NCI-H446 treated with DMSO at 0.1 percent for 48 hours (cell line): ENCODE data around the gene BRSK1.
"Not testable (repeated sequence)": the region's sequence is repeated elsewhere in the genome, so short reads cannot be mapped to it uniquely, and the experiment has no call there.

Experiments used
- DNase-seq: peaks from one replicate; lab custom pipeline; 2025; lab: John Stamatoyannopoulos, UW

Gene BRSK1

DNA sequence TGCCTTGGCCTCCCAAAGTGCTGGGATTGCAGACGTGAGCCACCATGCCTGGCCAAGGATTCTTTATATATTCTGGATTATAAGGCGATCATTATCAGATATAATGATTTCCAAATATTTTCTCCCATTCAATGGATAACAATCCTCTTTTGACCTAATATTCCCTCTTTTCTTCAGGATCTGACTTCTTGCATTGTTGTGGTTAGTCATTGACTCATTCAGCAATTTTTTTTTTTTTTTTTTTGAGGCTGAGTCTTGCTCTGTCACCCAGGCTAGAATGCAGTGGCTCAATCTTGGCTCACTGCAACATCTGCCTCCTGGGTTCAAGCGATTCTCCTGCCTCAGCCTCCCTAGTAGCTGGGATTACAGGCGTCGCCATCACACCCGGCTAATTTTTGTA lies 46.0 kb downstream of the BRSK1 start:
- not testable (repeated sequence) for DNase-seq

DNA sequence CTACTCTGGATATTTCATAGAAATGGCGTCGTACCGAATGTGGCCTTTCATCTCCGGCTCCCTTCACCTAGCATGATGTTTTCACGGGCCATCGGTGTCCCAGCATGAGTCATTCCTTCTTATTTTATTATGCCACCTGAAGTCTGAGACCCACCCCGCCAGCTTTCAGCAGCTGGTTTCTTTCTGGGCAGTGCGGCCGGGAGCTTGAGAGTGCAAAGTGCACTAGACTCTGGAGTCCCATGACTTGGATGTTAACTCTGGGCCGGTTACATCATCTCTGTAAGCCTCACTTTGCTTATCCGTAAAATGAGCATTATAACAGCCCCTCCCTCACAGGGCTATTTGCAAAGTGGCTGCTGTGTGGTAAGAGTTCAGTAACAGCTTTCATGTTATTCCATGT lies 50.1 kb downstream of the BRSK1 start:
- DNase-seq = no peak

DNA sequence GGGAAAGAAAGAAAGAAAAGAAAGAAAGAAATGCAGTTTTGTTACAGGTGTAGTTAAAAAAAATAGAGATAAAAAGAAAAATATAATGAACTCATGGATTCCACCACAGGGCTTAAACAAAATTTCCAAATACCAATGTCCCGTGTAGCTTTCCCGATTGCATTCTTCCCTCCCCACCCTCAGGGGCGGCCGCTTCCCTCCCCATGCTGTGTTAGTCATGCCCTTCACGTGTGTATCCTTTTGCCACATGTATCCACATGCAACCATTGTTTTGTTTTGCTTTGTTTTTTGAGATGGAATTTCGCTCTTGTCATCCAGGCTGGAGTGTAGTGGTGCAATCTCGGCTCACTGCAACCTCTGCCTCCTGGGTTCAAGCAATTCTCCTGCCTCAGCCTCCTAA lies 52.3 kb downstream of the BRSK1 start:
- DNase-seq = no peak

DNA sequence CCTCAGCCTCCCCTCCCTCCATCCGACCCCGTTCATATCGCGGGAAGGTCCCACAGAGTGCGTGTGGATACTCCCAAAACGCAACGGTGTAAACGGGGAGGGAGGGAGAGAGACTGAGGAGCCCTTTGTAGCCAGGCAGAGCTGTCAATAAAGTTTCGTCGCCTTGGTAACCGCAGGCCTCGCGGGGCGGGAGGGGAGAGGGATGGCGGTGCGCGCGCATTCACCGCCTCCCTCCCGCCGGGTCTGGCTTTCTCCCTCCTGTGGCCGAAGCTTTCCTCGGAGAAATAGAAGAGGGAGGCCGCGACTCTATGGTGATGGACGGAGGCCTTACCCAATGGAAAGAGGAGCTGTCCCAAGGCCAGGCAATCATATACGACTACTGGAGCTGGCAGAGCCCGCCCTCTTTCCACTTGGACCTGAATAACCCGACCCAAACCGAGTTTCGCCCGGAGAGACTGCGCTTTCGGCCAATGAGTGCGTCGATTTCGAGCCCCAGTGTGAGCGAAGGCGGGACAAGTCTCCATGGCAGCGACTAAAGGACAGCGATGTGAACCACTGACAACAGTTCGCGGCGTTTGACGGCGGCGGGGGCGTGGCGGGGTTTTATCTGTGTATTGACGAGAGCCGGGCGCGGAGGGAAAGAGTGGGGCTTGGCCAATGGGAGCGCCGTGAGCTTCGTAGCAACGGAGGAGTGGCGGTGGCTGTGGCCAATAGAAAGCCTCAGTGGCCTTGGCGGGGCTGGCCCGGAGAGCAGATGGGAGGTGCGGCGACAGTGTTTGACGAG lies 55.5 kb downstream of the BRSK1 start, which contains the start of gene KMT5C:
Gene KMT5C (plus strand): TSS at position 772 of the 784 bp plus-strand sequence. CDS start 2,061 bp downstream, outside the sequence.
- peak; percentile 100 for DNase-seq

DNA sequence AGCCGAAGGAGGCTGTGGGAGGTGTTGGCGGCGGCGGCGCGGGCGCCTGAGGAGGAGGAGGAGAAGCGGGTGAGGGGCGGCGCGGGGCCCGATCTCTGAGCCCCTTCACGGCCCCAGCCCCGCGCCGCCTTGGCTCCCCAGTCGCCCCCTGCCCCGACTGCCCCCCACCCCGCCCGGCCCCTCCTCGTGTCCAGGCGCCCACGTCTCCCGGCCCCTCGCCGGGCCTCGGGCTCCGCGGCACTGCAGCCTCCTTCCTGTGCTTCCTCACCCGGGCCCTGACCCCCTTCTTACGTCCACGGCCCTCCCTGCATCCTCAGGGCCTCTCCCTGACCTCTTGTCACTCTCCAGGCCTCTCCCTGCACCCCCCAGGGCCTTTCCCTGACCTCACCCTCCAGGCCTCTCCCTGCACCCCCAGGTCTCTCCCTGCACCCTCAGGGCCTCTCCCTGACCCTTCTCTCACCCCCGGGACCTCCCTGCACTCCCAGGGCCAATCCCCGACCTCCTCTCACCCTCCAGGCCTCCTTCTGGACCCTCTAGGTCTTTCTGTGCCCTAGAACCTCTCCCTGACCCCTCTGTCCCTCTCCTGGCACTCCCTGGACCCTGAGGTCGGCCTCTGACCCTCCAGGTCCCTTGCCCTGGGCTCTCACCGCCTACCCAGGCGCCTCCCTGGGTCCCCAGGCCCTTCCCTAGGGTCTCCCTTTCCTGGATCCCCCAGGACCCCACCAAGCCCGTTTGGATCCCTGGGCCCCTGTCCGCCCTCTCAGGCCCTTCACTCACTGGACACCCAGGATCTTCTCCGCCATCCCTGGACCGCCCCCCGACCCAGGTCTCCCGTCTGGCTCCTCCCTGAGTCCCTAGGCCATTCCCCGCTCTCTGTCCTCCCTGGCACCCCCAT lies 56.3 kb downstream of the BRSK1 start:
- DNase-seq = no peak

DNA sequence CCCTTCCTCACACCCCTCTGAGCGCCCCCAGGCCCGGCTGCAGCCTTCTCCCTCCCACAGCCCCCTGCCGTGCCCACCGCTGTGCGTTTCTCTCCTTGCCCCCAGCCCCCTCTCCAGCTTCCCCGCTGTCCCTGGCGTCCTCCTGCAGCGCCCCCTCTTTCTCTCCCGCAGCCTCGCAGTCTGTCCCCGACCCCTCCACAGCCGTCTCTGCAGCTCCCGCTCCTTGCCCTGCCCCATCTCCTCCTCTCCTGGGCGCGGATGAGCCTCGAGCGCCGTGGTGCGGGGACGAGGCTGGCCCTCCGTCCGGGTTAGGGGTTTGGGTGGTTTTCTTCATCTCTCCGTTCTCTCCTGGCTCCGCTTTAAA lies 57.0 kb downstream of the BRSK1 start:
- no peak for DNase-seq

DNA sequence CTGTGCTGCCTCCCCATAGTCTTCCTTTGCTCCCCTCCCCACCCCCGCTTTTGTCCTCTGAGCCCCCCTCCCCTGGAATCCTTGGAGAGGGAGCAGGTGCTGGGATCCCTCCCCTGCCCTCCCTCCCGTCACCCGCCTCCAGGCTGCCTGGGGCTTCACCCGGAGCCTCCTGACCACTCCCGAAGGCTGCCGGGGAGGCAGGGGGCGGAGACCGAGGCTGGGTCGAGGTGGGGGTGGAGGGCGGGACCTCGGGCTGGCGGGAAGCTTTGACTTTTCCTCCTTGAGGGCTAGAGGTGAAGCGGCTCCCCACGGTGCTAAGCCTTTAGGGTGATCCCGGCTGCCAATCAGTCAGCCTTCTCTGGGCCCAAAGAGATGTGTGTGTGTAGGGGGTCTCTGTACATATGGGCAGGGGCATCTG lies 57.4 kb downstream of the BRSK1 start:
- peak; percentile 5 for DNase-seq

DNA sequence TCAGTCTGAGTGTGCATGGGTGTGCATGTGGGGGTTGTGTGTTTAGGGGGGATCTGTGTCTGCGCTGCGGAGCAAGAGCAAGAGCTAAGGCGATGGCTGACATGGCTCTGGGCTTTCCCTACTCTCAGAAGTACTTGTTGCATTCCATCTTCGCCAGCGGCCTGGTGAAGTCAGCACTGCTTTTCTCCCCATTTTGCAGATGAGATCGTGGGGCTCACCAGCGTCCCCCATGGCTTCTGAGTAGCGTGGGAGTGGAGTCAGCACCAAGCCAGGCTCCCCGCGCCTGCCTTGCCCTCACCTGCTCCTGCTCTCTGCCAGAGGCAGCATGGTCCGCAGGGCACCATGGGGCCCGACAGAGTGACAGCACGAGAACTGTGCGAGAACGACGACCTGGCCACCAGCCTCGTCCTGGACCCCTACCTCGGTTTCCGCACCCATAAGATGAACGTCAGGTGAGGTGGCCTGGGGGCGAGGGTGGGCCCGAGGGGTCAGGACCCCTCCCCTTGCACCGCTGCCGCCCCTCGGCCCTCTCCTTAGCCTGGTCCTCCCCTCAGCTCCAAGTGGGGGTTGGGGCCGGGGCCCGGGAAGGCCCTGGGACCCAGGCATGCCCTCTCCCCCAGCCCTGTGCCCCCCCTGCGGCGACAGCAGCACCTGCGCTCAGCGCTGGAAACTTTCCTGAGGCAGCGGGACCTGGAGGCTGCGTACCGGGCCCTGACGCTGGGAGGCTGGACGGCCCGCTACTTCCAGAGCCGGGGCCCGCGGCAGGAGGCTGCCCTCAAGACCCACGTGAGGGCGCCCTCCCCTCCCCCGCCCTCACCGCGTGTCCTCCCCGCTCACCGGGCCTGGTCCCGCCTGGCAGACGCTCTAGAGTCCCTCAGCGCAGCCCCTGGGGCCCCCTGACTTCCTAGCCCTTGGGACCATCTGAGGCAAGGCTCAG lies 58.1 kb downstream of the BRSK1 start:
- DNase-seq = no peak

DNA sequence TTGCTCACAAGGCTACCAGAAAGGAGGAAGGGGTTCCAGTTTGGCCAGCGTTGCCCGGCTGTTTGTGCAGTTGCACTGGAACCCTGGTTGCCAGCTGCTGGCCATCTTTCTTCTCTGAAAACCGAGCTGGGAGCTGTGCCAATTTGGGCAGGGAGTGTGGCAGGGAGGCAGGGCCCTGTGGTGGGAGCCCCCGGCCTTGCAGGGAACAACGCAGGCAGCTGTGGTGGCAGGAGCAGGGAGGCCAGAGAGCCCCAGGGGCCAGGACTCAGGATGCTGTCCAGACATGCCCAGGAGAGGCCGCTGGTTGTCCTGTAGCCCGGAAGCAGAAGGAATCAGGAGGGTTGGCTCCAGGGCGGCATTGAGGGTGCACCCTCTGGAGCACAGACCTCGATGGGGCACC lies 60.6 kb downstream of the BRSK1 start:
- peak; percentile 12 for DNase-seq

DNA sequence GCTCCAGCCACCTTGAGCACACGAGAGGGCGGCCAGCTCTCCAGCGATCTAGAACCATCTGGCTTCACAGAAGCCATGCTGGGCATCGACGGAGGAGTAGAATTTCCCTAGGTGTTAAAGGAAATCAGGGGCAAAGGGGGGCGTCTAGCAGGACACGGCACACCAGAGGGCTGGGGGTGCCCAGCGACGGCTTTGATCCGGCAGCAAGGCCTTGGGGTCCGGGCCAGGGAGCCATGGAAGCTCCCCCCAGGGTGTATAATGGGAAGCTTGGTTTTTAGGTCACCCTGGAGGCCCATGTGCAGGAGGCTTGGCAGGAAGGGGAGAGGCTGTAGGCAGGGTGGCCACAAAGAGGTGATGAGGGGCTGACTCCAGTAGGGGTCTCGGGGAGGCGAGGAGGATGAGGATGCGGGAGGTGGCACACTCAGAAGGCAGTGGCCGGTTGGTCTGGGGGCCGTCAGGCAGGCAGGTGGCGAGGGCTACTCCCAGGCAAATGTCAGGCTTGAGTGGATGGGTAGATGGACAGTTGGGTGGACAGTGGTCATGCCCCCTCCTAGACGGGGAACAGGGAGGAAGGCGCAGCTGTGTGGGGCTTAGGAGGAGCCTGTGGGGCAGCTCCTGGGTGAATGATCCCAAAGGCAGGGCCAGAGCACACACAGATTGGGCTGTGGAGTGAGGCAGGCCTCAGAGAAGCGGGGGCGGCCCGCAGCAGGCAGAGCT lies 61.5 kb downstream of the BRSK1 start:
- DNase-seq = no peak

DNA sequence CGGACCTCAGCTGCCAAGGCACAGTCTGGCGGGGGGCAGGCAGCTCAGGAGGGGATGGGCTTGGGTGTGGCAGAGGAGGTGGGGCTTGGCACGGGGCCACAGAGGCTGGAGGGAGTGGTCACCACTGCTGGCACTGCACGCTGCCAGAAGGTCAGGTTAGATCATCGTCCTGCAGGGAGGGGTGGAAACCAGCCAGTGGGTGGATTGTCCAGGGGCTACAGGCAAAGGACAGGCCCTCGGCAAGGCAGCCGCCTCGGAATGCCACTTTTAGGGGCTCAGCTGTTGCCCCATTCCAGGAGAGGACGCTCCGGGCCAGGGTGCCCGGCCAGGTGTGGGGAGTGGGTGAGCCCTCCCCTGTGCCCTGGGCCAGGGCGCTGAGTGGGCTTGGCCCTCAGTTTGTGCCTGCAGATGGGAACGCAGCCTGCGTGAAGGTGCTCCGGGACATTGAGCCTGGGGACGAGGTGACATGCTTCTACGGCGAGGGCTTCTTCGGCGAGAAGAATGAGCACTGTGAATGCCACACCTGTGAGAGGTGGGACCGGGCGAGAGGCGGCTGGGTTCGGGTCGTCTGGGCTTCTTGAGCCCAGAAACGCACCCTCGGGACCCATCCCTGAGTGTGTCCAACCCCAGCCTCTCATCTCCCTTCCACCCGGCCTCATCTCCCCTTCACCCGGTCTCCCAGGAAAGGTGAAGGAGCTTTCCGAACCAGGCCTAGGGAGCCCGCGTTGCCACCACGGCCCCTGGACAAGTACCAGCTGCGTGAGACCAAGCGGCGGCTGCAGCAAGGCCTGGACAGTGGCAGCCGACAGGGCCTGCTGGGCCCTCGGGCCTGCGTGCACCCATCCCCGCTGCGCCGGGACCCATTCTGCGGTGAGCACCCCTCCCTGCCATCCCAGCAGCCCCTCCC lies 62.3 kb downstream of the BRSK1 start:
- no peak for DNase-seq

DNA sequence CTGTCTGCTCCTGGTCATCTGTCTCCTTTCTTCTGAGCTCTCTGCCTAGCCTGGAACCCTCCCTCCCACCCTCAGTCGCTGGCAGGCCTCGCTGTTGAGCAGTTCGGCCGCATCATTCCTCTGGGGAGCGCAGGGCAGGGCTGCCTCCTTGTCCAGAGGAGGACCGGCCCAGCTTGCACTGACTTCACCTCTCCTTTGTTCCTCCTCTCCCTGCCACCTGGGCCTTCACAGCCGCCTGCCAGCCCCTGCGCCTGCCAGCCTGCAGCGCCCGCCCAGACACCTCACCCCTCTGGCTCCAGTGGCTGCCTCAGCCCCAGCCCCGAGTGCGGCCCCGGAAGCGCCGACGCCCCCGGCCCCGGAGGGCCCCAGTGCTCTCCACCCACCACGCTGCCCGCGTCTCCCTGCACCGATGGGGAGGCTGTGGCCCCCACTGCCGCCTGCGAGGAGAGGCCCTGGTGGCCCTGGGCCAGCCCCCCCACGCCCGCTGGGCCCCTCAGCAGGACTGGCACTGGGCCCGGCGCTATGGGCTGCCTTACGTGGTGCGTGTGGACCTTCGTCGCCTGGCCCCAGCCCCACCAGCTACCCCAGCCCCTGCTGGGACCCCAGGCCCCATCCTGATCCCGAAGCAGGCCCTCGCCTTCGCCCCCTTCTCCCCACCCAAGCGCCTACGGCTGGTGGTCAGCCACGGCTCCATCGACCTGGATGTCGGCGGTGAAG lies 63.1 kb downstream of the BRSK1 start:
- DNase-seq = no peak

DNA sequence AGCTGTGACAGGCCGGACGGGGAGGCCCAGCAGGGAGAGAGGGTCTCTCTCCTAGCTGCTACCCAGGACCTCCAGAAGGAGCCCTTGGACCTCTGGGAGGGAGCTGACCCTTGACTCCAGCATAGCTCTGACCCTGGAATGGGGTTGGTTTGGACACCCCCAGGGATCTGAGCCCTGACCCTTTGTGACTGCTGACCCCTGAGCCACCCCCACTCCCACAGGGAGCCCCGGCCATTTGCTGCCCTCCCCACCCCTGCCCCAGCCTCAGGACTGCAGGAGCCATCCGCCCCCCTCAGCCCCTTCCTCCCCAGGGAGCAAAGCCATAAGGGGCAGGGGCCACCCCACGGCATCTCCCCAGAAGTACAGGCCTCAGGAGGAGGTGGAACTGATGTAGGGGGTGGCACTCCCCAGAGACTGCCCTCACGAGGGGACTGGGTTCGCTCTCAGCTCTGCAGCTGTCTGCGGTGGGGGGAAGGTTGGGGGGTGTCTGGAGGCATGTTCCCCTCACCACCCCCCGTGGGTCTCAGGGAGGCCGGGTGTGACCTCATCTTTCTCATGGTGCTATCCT lies 63.7 kb downstream of the BRSK1 start:
- no peak for DNase-seq

DNA sequence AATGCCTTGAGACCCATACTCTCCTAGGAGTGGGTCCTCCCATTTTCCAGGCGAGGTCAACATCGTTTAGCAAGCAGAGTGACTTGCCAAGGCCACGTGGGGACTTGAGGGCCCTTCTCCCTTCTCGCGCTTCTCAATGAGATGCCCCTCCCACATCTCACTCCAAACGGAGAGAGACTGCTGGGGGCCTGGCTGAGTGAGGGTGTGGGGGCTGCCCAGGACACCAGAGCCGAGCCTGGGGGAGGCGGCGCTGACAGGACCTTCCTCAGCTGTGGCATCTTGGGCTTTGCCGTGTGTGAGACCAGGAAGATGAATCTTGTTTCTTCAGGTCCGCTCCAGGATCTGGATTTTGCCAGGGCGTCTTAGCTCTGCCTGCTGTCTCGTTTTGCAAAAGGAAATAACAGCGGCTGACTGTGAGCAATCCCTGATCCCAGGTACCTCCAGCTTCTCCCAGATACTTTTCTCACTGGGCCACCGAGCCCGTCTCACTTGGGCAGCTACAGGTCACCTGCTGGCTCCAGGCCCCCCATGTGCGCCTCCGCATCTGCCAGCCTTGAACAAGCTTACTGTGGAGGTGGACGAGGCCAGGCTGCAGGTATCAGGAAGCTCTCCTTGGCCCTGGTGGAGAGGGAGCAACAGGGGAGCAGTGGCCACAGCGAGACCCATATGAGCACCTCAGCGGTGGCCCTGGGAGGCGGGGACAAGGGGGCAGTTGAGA lies 64.7 kb downstream of the BRSK1 start:
- no peak for DNase-seq

DNA sequence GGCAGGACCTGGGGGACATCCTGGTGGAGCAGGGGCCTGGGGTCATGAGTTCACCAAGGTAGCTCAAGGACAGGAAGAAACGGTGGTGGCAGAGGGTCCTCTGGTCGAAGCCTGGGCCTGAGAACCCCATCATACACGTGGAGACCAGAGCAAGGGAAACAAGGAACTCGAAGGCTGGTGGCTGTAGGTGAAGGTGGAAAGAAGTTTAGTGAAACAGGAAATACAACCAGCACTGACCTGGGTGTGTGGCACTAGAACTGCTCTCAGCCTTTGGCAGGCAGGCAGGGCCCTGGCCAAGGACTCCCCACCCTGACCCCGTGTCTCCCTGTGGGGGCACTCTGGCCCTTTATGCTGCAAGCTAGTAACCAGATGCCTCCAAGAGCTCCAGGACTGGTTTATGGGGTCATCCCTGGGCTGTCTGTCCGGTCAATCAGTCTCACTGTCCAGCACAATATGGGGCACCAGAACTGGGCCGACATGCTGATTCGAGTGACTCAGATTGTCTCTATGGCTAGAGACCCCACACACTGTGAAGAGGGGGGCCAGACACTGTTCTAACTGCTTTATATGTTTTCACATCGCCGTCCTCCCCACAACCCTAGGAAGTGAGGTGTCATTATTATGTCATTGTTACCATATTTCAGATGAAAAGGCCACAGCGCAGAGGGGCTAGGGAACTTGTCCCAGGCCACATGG lies 67.0 kb downstream of the BRSK1 start:
- no peak for DNase-seq

DNA sequence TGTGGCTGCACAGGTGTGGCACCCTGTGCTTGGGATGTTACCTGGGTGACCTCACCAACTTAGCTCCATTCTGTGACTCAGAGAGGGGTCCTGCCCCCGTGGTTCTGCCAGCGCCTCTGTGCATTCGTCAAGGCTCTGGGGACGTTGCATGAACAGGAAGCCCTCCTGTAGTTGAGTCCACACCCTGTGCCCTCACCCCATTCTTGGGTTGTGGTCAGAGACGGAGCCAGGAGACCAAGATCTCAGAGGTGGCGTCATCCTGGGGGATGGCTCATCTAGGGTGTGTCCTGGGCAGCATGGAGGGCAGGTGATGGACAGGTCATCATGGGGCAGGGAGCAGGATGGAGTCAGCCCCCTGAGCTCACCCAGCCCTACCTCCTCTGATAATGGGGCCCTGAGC lies 68.2 kb downstream of the BRSK1 start:
- no peak for DNase-seq

DNA sequence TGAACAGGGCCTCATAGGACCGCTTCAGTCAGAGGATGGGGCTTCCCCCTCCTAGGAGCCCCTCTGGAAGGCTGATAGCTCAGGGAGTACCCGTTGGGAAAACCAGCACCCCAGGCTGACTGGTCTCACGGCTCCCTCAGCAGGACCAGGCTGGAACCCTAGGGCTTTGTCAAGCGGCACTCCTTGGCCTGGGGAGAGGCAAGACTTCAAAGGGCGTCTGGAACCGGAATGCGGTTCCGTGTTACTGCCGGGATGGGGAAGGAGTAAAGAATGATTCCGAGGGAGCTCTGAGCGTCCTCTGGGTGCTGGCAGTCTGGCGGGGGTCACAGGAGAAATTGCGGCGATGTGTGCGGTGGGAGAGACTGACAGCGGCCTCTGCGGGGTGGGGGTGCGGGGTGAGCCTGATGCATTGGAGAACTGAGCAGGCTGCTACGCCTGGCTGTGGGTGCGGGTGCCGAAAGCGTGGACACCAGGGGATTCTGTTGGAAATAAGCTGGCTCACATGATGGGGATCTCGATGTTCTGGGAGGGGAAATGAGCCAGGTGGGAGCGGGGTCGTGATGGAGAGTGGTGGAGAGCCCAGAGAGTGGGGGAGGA lies 68.8 kb downstream of the BRSK1 start:
- DNase-seq = no peak

DNA sequence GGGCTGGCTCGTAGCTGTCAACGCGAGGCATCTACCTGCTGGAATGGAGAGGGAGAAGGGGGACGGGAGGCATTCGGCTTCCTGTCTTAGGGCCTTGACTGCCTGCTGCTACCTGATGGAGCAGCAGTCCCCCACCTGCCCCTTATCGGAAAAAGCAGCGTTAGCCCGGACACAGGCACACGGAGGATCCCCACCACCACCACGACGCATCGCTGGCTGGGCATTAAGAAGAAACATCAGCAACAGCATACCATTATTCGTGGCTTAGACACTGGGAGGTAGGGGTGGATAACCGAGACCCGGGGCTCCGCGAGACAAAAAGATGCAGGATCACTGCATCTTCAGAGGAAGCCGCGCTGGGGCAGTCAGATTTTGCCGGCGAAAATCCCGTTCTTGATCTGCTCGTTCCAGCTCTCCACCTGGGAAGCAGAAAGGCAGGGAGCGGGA lies 69.6 kb downstream of the BRSK1 start:
- DNase-seq = no peak
